CD4-positive, alpha-beta memory T cell (primary cell): ENCODE measurements around the gene PALLD. TPM values are rescaled to one million over a fixed set of nuclear protein-coding genes. Genes with fewer than 3 reads are reported as not detected.

Source experiments
- CTCF ChIA-PET: fragments of 350-600 bp; sonication (Branson Sonifier 250); formaldehyde crosslinking; loops from one replicate; lab custom pipeline; 2021; ENCODE audit warnings: inconsistent platforms; ENCODE audit not compliant: partially characterized antibody; lab: Charles Lee
- POLR2A ChIA-PET: fragments of 350-600 bp; sonication (Branson Sonifier 250); formaldehyde crosslinking; loops from one replicate; lab custom pipeline; 2021; ENCODE audit not compliant: partially characterized antibody; lab: Charles Lee
- DNase-seq, 5 donors: peaks; one replicate each; pipeline versions ENCODE4 v3.0.0 to v3.0.0-alpha.2; 2020 to 2022; ENCODE audit warnings: mixed read lengths in 1 of 5
- H3K27ac ChIP-seq: one replicate; pipeline ENCODE4 v1.7.0; 2013; ENCODE audit warnings: low read depth, low read length
- H3K27me3 ChIP-seq: 2 replicates; pipeline ENCODE4 v1.7.0; 2013; ENCODE audit warnings: mild to moderate bottlenecking, low read length, moderate library complexity; ENCODE audit not compliant: insufficient read depth
- H3K36me3 ChIP-seq: 2 replicates; pipeline ENCODE4 v1.7.0; 2013; ENCODE audit warnings: mild to moderate bottlenecking, low read length, moderate library complexity; ENCODE audit not compliant: insufficient read depth
- H3K4me1 ChIP-seq: 2 replicates; pipeline ENCODE4 v1.7.0; 2013; ENCODE audit warnings: mild to moderate bottlenecking, low read length, moderate library complexity; ENCODE audit not compliant: insufficient read depth
- H3K4me3 ChIP-seq, 2 donors: one replicate each; pipeline ENCODE4 v1.7.0; 2013; ENCODE audit warnings: low read length in 2 of 2, mild to moderate bottlenecking in 1 of 2
- H3K9me3 ChIP-seq, 2 donors: one replicate each; pipeline ENCODE4 v1.7.0; 2013; ENCODE audit warnings: low read length in 2 of 2, control low read depth in 1 of 2; ENCODE audit not compliant: control insufficient read depth in 1 of 2
- H3K27ac Mint-ChIP-seq, 7 donors: one replicate each; pipeline ENCODE4 v1.8.0; 2020 to 2021; ENCODE audit warnings: mixed read lengths in 7 of 7, mild to moderate bottlenecking in 6 of 7, inconsistent platforms in 3 of 7, moderate library complexity in 3 of 7
- H3K27me3 Mint-ChIP-seq, 2 donors: one replicate each; pipeline ENCODE4 v1.8.0; 2020 to 2021; ENCODE audit warnings: mixed read lengths in 2 of 2
- H3K36me3 Mint-ChIP-seq, 2 donors: one replicate each; pipeline ENCODE4 v1.8.0; 2020 to 2021; ENCODE audit warnings: mixed read lengths in 2 of 2, inconsistent platforms in 1 of 2, mild to moderate bottlenecking in 1 of 2
- H3K4me1 Mint-ChIP-seq, 4 donors: one replicate each; pipeline ENCODE4 v1.8.0; 2020 to 2021; ENCODE audit warnings: mixed read lengths in 4 of 4, mild to moderate bottlenecking in 1 of 4
- H3K4me3 Mint-ChIP-seq, 8 donors: one replicate each; pipeline ENCODE4 v1.8.0; 2020 to 2021; ENCODE audit warnings: mixed read lengths in 8 of 8, mild to moderate bottlenecking in 7 of 8, moderate library complexity in 6 of 8, inconsistent platforms in 3 of 8
- H3K9me3 Mint-ChIP-seq, 8 donors: one replicate each; pipeline ENCODE4 v1.8.0; 2020 to 2021; ENCODE audit warnings: mixed read lengths in 8 of 8, mild to moderate bottlenecking in 5 of 8, inconsistent platforms in 3 of 8, moderate library complexity in 1 of 8
- intact Hi-C: fragments of 100-400 bp; cut with micrococcal nuclease; formaldehyde crosslinking; loops from one replicate; pipeline ENCODE4 v1.15.1; 2023
- polyA plus RNA-seq, 2 donors: library from polyadenylated mRNA; unstranded; fragments of 300-500 nt; fragmentation: Illumina TruSeq; gene quantifications; one replicate each; pipeline ENCODE4 v1.2.3, GENCODE V29; 2021
- total RNA-seq, 2 experiments: library from RNA; stranded (reverse); gene quantifications; one replicate each; pipeline ENCODE4 v1.2.3, GENCODE V29; 2021

Gene PALLD
- total and polyA plus RNA-seq, 4 experiments from 2014 or later, result 0.55 to 1.4 (median 1.0) TPM; not detected in 1

DNA sequence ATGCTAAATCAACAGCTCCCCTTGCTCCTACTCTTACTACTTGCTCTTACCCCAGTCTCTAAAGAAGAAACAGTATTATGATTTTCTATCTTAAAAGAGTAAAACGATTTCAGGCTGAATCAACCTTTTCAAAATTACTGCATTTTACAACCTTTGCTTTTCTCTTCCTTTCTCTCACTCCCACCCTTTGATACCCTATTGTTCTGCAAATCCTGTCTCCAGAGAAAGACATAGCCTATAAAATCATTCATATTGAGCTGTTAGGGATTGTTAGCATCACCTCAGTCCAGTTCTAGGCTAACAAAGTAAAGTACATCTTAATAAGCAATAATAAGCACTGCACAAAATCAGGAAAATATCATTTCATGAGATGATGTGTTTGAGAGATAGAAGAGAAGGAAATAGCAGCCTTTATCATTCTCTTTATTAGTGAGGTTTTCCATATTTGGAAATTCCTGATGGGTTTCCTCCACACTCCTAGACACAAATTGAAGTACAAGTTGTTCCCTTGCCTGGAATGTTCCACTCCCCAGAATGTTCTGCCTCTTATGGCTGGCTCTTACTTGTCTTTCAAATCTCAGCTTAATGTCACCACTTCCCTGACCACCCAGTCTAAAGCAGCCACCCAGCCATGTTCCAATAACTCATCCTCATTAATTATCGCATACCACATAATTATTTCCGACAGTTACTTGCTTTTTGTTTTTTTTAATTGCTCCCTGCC, 219.7 kb downstream of the PALLD start:
- Histone ChIP-seq H3K27ac (no peak overlapping the region), H3K4me3 (no peak overlapping the region), H3K36me3 (no peaks in the 10 kb centered on the region), H3K4me1 (no peaks in the 10 kb centered on the region), H3K9me3 (no peaks in the 10 kb centered on the region), H3K27me3 (no peaks in the 10 kb centered on the region)
- Mint-ChIP-seq H3K27me3 (no peaks in the 10 kb centered on the region), H3K4me3 (no peak overlapping the region), H3K4me1 (no peaks in the 10 kb centered on the region), H3K9me3 (peaks cover 0 to 2% (median 0%) of the 10 kb centered on the region in 8 donors), H3K36me3 (no peaks in the 10 kb centered on the region), H3K27ac (no peak overlapping the region)
- CTCF ChIA-PET, result no interaction called here
- POLR2A ChIA-PET, result no interaction called here
- DNase-seq, result no peak
- intact Hi-C loops, result no loop called here

DNA sequence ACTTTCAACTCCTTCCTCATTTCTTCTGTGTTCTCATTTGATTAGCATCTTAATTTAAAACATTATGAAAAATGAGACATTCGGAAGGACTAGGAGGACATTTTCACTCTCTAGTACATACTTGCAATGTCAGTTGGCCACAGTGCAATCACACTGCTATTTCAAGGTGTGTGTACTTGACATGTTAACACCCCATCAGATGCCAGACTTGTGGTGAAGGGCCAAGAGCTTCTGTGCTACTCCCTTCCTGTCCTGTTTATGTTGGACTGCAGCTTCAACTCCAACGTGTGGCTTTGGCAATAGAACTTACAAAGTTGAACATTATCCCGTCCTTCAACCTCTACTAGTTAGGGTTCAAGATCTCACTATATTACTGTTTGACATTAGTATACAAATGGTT, 221.0 kb downstream of the PALLD start:
- CTCF ChIA-PET, result no interaction called here
- intact Hi-C loops, result no loop called here
- Mint-ChIP-seq H3K4me3 (no peak overlapping the region), H3K27ac (no peak overlapping the region), H3K36me3 (no peaks in the 10 kb centered on the region), H3K27me3 (no peaks in the 10 kb centered on the region), H3K9me3 (peaks cover 0 to 2% (median 0%) of the 10 kb centered on the region in 8 donors), H3K4me1 (peaks cover 0 to 7% (median 3%) of the 10 kb centered on the region in 4 donors)
- POLR2A ChIA-PET, result no interaction called here
- H3K4me3 ChIP-seq, result no peak overlapping the region
- H3K9me3 ChIP-seq, result no peaks in the 10 kb centered on the region
- no peaks in the 10 kb centered on the region for H3K36me3 ChIP-seq
- no peaks in the 10 kb centered on the region for H3K27me3 ChIP-seq
- H3K27ac ChIP-seq, result no peak overlapping the region
- no peaks in the 10 kb centered on the region for H3K4me1 ChIP-seq
- DNase-seq, result no peak

DNA sequence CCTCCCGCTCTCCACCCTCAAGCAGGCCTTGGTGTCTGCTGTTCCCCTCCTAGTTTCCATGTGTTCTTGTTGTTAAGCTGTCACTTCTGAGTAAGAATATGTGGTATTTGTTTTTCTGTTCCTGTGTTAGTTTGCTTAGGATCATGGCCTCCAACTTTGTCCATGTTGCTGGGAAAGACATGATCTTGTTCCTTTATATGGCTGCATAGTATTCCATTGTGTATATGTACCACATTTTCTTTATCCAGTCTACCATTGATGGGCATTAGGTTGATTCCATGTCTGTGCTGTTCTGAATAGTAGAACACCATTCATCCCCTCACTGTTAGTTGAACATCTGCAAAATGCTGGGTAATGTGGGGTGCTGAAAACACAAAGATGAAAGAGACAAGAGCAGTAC, 222.9 kb downstream of the PALLD start:
- ChIA-PET POLR2A (no interaction called here), CTCF (no interaction called here)
- Histone ChIP-seq H3K27ac (no peak overlapping the region), H3K27me3 (no peaks in the 10 kb centered on the region), H3K9me3 (no peaks in the 10 kb centered on the region), H3K36me3 (no peaks in the 10 kb centered on the region), H3K4me1 (no peaks in the 10 kb centered on the region), H3K4me3 (no peak overlapping the region)
- intact Hi-C loops, result no loop called here
- Mint-ChIP-seq H3K36me3 (no peaks in the 10 kb centered on the region), H3K4me3 (no peak overlapping the region), H3K27me3 (no peaks in the 10 kb centered on the region), H3K4me1 (peaks cover 0 to 8% (median 5%) of the 10 kb centered on the region in 4 donors), H3K27ac (no peak overlapping the region), H3K9me3 (peaks cover 0 to 2% (median 0%) of the 10 kb centered on the region in 8 donors)
- DNase-seq, result no peak

DNA sequence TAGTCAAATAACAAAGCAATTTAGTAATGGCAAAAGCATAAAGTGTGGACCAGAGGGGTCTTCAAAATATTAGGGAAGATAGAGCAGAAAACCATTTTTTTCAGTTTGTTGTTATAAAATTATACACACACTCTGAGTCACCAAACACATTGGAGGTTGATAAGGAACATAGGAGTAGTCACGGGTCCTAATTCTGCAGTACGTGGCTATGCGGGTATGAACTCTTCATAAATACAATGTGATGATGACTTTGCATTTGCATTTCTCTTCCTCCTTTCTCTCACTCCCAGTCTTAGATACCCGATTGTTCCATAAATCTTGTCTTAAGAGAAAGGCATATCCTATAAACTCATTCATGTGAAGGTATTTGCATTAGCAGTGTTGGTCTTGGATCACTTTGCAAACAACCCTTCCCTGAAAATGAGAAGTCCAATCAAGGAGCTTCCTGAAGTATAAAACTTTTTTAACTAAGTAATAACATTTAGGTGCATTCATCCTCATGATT, 223.6 kb downstream of the PALLD start:
- no peaks in the 10 kb centered on the region for H3K4me1 ChIP-seq
- no peak overlapping the region for H3K4me3 Mint-ChIP-seq
- no peaks in the 10 kb centered on the region for H3K27me3 ChIP-seq
- intact Hi-C loops, result no loop called here
- H3K4me1 Mint-ChIP-seq, result peaks cover 0 to 8% (median 5%) of the 10 kb centered on the region in 4 donors
- H3K36me3 Mint-ChIP-seq, result no peaks in the 10 kb centered on the region
- no peak for DNase-seq
- H3K4me3 ChIP-seq, result no peak overlapping the region
- ChIA-PET POLR2A (no interaction called here), CTCF (no interaction called here)
- no peaks in the 10 kb centered on the region for H3K27me3 Mint-ChIP-seq
- no peak overlapping the region for H3K27ac ChIP-seq
- peaks cover 0 to 2% (median 0%) of the 10 kb centered on the region in 8 donors for H3K9me3 Mint-ChIP-seq
- H3K36me3 ChIP-seq, result no peaks in the 10 kb centered on the region
- no peak overlapping the region for H3K27ac Mint-ChIP-seq
- no peaks in the 10 kb centered on the region for H3K9me3 ChIP-seq

DNA sequence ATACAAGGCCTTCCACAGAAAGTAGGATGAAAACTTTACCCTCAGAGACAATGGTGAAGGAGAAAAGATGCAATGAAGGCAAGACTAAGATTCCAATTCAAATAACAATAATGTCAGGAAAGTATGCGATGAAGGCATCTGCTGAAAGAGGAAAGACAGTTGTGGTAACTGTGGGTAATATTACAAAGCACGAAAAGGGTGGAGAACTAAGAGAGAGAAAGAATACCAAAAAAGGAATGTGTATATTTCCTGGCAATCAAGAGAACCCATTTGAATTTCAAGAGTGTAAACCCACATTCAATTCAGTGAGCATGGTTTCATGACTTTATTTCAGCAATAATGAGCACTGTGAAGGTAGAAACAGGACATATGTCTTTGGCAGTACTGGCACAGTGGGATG, 225.5 kb downstream of the PALLD start:
- CTCF ChIA-PET, result no interaction called here
- Mint-ChIP-seq H3K4me3 (no peak overlapping the region), H3K4me1 (peaks cover 0 to 8% (median 5%) of the 10 kb centered on the region in 4 donors), H3K9me3 (peaks cover 0 to 6% (median 2%) of the 10 kb centered on the region in 8 donors), H3K27me3 (peaks cover 0 to 1% of the 10 kb centered on the region in 2 donors), H3K27ac (no peak overlapping the region), H3K36me3 (no peaks in the 10 kb centered on the region)
- intact Hi-C loops, result no loop called here
- DNase-seq, result no peak
- POLR2A ChIA-PET, result no interaction called here
- H3K9me3 ChIP-seq, result no peaks in the 10 kb centered on the region
- no peaks in the 10 kb centered on the region for H3K27me3 ChIP-seq
- no peak overlapping the region for H3K4me3 ChIP-seq
- no peak overlapping the region for H3K27ac ChIP-seq
- H3K36me3 ChIP-seq, result no peaks in the 10 kb centered on the region
- no peaks in the 10 kb centered on the region for H3K4me1 ChIP-seq

DNA sequence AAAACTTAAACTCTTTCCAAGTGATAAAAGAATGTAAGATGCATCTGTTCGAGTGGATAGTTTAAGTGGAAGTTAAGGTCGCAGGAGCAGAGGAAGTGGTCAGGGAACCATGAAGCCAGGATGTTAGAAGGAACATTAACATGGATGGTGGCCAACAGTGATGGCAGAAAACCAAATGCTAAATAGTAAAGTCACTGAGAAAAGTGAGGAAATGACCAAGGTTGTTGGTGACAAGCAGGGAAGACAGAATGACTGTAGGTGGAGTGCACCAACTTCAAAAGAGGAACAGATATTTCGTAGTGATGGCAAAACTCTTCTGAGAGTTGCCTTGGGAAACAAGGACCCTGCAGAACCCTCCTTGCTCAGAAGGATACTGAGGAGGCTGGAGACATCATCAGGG, 226.2 kb downstream of the PALLD start:
- ChIA-PET CTCF (no interaction called here), POLR2A (no interaction called here)
- intact Hi-C loops, result no loop called here
- Mint-ChIP-seq H3K4me1 (peaks cover 0 to 8% (median 5%) of the 10 kb centered on the region in 4 donors), H3K4me3 (no peak overlapping the region), H3K27ac (peak overlapping the region in 1 of 7 donors; percentile 5), H3K36me3 (no peaks in the 10 kb centered on the region), H3K9me3 (peaks cover 0 to 8% (median 2%) of the 10 kb centered on the region in 8 donors), H3K27me3 (peaks cover 0 to 1% of the 10 kb centered on the region in 2 donors)
- Histone ChIP-seq H3K4me1 (no peaks in the 10 kb centered on the region), H3K36me3 (no peaks in the 10 kb centered on the region), H3K9me3 (no peaks in the 10 kb centered on the region), H3K4me3 (no peak overlapping the region), H3K27ac (no peak overlapping the region), H3K27me3 (no peaks in the 10 kb centered on the region)
- no peak for DNase-seq

DNA sequence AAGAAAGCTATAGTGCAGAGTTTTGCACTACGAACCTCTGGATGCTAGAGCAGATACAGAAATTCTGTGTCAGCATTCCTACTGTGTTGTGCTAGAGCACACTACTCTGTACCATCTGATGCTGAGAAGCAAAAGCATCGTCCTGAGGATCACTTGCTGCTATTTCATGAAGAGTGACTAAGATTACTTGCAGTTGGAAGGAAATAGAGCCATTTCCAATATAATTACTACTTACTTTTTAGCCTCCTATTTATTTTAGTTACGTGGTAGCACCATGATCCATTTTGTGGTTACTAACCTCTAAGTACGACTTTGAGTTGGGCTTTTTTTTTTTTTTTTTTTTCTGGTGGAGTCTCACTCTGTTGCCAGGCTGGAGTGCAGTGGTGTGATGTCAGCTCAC, 226.7 kb downstream of the PALLD start:
- intact Hi-C loops, result no loop called here
- H3K27me3 ChIP-seq, result no peaks in the 10 kb centered on the region
- CTCF ChIA-PET, result no interaction called here

More for the DNA sequence above, 226.7 kb downstream of the PALLD start:
- peaks cover 0 to 1% of the 10 kb centered on the region in 2 donors for H3K27me3 Mint-ChIP-seq
- H3K27ac Mint-ChIP-seq, result no peak overlapping the region
- no peak overlapping the region for H3K27ac ChIP-seq
- H3K36me3 ChIP-seq, result no peaks in the 10 kb centered on the region
- POLR2A ChIA-PET, result no interaction called here
- peaks cover 0 to 8% (median 2%) of the 10 kb centered on the region in 8 donors for H3K9me3 Mint-ChIP-seq
- no peak overlapping the region for H3K4me3 Mint-ChIP-seq
- H3K4me3 ChIP-seq, result no peak overlapping the region
- H3K9me3 ChIP-seq, result no peaks in the 10 kb centered on the region
- no peaks in the 10 kb centered on the region for H3K36me3 Mint-ChIP-seq
- no peak for DNase-seq
- H3K4me1 ChIP-seq, result no peaks in the 10 kb centered on the region
- H3K4me1 Mint-ChIP-seq, result peaks cover 0 to 8% (median 5%) of the 10 kb centered on the region in 4 donors
